ENCODE data around the gene SLC51B.

Gene SLC51B

DNA sequence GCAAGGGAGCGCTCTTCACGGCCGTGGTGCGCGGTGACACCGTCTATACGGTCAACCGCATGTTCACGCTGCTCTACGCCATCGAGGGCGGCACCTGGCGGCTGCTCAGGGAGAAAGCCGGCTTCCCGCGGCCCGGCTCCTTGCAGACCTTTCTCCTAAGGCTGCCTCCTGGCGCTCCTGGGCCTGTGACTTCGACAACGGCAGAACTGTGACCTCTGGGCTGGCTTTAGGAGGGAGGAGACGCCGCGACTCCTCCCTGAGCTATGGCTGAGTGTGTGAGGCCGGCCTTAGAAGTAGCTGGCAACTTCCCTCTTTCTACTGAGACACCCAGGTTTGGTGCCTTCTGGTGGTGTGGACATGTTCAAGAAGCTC lies 32.8 kb downstream of the SLC51B start:
- Mint-ChIP-seq H3K4me3 (no peak overlapping the region), H3K27me3 (peaks cover 44% of the 10 kb centered on the region)

DNA sequence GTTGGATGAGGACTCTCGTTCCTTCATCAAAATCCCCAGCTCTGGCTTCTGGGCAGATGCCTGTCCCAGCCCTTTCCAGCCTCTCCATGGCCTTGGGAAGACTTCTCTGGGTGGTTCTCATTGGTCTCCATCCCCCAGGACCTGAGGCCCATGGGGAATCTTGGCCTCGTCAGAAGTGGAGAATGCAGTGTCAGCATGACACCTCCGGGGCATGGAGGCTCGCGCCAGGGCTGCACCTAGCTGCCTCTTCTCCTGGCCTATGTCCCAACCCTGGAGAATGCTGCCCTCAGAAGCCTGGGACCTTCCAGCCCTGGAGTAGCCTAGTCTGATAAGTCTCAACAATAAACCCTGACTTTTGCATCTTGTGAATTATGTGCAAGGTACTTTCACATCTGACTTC lies 34.4 kb downstream of the SLC51B start:
- no peaks in the 10 kb centered on the region for H3K36me3 Mint-ChIP-seq (ENCODE audit: low read depth)
- no peak for DNase-seq
- H3K27me3 Mint-ChIP-seq = peaks cover 49% of the 10 kb centered on the region
- H3K27ac Mint-ChIP-seq = no peak overlapping the region
- peaks cover 19% of the 10 kb centered on the region for H3K4me1 Mint-ChIP-seq (ENCODE audit: low read depth)
- no peak overlapping the region for H3K4me3 Mint-ChIP-seq
- no peaks in the 10 kb centered on the region for H3K9me3 Mint-ChIP-seq

More for the DNA sequence above, 32.8 kb downstream of the SLC51B start:
- Mint-ChIP-seq H3K9me3 (no peaks in the 10 kb centered on the region), H3K4me1 (ENCODE audit: low read depth) (peaks cover 18% of the 10 kb centered on the region), H3K36me3 (ENCODE audit: low read depth) (no peaks in the 10 kb centered on the region), H3K27ac (no peak overlapping the region)
- DNase-seq = peak; percentile 72

DNA sequence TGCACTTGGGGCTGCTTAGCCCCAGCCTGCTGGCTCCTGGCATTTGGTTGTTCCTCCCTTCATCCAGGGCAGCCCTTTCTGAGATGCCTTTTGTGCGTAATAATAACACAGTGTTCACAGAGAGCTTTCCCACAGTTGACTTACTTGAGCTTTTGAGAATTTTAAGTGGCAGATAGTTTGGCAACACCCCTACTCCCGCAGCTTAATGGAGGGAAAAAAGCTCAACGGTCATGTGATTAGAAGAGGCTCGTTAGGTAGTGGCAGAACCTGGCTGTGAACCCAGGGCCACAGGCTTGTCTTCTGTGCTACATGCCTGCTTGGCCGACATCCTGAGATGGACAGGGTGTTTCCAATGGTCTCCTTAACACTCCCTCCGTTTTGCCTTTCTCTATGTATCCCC lies 36.1 kb downstream of the SLC51B start:
- no peak overlapping the region for H3K4me3 Mint-ChIP-seq
- H3K9me3 Mint-ChIP-seq = no peaks in the 10 kb centered on the region
- no peak for DNase-seq
- H3K36me3 Mint-ChIP-seq (ENCODE audit: low read depth) = no peaks in the 10 kb centered on the region
- peaks cover 48% of the 10 kb centered on the region for H3K27me3 Mint-ChIP-seq
- H3K4me1 Mint-ChIP-seq (ENCODE audit: low read depth) = peaks cover 19% of the 10 kb centered on the region
- H3K27ac Mint-ChIP-seq = no peak overlapping the region

DNA sequence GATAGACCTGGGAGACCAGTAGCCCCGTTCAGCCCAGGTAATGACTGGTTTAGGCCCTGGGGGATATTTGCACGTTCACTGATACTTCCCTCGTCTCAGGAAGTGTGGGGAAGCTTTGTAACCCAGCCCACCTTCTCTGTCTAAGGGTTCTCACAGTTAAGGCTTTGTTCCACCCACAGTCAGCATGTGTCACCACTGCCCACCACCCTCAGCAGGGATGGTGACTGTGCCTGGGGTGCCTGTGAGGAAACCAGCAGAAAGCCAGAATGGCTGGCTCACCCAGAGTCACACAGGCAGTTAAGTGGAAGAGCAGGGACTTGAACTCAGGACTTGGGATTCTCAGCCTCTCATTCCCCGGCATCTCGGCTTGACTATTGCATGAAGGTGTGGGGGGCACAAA lies 36.6 kb downstream of the SLC51B start:
- Mint-ChIP-seq H3K36me3 (ENCODE audit: low read depth) (no peaks in the 10 kb centered on the region), H3K4me1 (ENCODE audit: low read depth) (peaks cover 19% of the 10 kb centered on the region), H3K27ac (no peak overlapping the region), H3K4me3 (no peak overlapping the region), H3K9me3 (no peaks in the 10 kb centered on the region), H3K27me3 (peaks cover 44% of the 10 kb centered on the region)
- no peak for DNase-seq

DNA sequence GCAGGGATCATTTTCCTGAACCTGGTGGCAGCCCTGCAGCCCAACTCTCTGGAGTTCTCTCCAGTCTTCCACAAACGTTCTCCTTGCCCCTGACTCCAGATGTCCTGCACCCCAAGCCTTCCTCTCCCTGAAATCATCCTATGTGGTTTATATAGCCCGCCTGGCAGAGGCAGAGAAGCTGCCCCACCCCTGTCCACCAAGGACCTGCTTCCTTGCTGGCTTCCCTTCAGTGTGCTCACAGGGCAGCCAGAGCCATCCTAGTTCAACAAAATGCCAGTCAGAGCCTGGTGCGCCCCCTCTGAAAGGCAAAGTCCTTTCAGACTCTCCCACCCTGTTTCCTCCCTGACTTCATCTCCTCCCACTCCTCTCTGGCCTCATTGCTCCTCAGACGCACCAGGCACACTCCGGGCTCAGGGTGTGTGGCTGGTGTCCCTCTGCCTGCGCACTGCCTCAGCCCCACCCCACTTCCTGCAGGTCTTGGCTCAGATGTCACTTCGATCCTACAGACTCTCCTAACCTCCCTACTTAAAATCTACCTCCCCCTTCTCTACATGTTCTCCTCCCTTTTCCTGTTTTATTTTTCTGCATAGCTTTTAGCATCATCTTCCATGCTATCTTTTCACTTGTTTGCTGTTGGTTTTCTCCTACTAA lies 37.2 kb downstream of the SLC51B start:
- H3K27me3 Mint-ChIP-seq = peaks cover 44% of the 10 kb centered on the region
- H3K4me3 Mint-ChIP-seq = no peak overlapping the region
- peaks cover 19% of the 10 kb centered on the region for H3K4me1 Mint-ChIP-seq (ENCODE audit: low read depth)
- no peaks in the 10 kb centered on the region for H3K36me3 Mint-ChIP-seq (ENCODE audit: low read depth)
- no peak for DNase-seq
- no peaks in the 10 kb centered on the region for H3K9me3 Mint-ChIP-seq
- H3K27ac Mint-ChIP-seq = peak overlapping the region; percentile 57

DNA sequence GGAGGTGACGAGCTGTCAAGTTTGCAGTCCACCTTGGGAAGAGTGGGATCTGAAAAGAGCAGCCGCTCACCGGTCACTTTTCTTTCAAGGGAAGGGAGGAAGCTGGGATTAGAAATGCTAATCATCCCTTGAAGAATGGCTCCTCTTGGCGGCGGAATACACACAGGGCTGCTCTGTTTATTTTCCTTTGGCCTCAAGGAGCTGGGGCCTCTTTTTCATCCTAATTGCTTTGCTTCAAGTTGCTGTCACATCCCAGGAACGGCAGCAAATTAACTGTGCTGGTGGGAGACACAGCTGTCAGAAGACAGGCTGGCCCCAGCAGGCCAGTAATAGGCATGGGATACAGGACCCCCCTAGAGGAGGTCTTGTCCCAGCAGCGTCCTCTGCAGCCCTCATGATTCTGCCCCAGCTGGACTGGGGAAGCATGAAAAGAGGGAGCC lies 38.1 kb downstream of the SLC51B start:
- Mint-ChIP-seq H3K4me3 (no peak overlapping the region), H3K9me3 (no peaks in the 10 kb centered on the region)

DNA sequence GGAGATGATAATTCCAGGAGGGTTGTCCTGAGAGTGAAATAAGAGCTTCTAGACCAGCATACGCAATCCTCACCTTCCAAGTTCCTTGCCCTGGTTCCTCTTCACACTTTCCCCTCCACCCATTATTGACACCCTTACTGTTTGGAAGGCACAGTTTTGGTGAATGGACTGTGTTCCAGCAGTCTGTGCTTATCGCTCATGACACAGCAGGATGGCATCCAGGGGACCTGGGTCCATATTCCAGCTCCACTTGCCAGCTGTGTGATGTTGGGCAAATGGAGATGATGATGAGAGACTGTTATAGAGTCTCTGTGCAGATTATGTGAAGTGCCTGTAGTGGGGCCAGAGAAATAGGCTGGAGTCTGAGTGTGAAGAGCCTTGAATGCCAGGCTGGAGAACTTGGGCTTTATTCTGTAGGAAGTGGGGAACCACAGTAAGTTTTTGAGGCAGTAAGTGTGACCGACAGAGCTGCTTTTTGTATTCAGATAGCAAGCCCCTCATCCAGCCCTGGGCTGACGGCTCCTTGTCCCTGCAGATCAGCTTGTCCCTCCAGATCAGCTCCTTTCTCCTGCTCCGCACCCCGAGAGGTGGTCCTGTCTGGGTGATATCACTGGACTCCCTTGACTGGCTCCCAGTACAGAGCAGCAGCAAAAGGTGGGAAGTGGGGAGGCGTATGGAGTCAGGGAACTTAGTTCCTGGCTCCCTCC lies 39.5 kb downstream of the SLC51B start:
- H3K9me3 Mint-ChIP-seq = no peaks in the 10 kb centered on the region
- DNase-seq = no peak
- no peak overlapping the region for H3K27ac Mint-ChIP-seq
- no peak overlapping the region for H3K4me3 Mint-ChIP-seq
- H3K4me1 Mint-ChIP-seq (ENCODE audit: low read depth) = peaks cover 16% of the 10 kb centered on the region
- H3K36me3 Mint-ChIP-seq (ENCODE audit: low read depth) = no peaks in the 10 kb centered on the region
- H3K27me3 Mint-ChIP-seq = peaks cover 24% of the 10 kb centered on the region

More for the DNA sequence above, 38.1 kb downstream of the SLC51B start:
- H3K27ac Mint-ChIP-seq = no peak overlapping the region
- H3K27me3 Mint-ChIP-seq = peaks cover 36% of the 10 kb centered on the region
- peaks cover 16% of the 10 kb centered on the region for H3K4me1 Mint-ChIP-seq (ENCODE audit: low read depth)
- no peaks in the 10 kb centered on the region for H3K36me3 Mint-ChIP-seq (ENCODE audit: low read depth)
- no peak for DNase-seq

DNA sequence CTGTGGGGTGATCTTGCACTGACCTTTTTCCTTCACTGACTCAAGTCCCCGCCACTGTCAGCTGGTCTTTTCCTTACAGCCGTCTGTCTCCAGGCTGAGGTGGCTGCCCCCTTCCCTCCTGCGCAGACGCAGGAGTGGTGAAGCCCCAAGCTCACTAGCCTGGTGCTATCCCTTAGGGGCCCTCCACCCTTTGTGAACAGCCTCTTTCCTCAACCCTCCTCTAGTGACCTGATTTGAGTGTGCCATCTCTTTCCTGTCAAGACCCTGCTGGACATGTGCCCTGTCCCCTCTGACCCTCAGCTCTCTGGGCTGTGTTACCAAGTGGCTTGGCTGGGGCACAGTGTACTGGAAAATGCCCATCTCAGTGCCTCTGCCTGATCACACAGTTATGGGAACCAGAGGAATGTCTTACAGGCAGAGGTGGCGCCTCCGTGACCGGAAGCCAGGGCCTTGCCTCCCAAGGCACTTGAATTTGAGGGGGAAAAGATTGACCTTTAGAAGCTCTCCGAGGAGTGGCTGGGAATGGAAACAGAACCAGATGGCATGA lies 40.1 kb downstream of the SLC51B start:
- DNase-seq = no peak
- no peak overlapping the region for H3K4me3 Mint-ChIP-seq
- peaks cover 16% of the 10 kb centered on the region for H3K4me1 Mint-ChIP-seq (ENCODE audit: low read depth)
- H3K27me3 Mint-ChIP-seq = peaks cover 21% of the 10 kb centered on the region
- no peaks in the 10 kb centered on the region for H3K36me3 Mint-ChIP-seq (ENCODE audit: low read depth)
- H3K9me3 Mint-ChIP-seq = no peaks in the 10 kb centered on the region
- H3K27ac Mint-ChIP-seq = no peak overlapping the region

DNA sequence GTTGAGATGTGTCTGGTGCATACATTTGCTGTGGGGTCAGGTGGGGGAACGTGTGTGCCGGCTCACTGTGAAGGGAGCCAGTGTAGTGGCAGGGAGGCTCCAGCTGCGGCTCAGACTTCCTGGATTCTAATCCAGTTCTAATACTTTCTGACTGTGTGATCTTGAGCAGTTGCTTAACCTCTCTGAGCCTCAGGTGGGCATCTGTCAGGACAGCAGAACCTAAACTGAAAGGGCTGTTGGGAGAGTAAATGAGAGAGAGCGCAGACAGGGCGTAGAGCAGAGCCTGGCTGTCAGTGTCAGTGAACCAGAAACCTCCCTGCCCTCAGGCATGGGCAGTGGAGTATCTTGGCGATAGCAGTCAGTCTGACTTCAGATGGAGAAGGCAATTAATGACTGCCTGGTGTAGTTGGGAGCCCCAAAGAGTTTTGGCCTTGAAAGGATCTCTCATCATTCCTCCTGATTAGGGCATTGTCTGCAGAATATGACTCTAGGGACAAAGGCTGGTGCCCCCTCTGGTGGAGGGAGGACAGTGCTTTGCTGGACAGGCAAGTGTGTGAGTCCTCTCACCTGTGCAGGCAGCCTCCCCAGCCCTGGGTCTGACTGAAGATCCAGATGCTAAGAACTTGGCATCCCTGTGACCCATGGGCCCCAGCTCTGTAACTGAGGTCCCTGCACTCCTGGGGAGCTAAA lies 40.9 kb downstream of the SLC51B start:
- Mint-ChIP-seq H3K4me1 (ENCODE audit: low read depth) (peaks cover 16% of the 10 kb centered on the region), H3K36me3 (ENCODE audit: low read depth) (no peaks in the 10 kb centered on the region), H3K4me3 (no peak overlapping the region), H3K27me3 (peaks cover 19% of the 10 kb centered on the region), H3K9me3 (no peaks in the 10 kb centered on the region), H3K27ac (peak overlapping the region; percentile 22)
- DNase-seq = no peak

DNA sequence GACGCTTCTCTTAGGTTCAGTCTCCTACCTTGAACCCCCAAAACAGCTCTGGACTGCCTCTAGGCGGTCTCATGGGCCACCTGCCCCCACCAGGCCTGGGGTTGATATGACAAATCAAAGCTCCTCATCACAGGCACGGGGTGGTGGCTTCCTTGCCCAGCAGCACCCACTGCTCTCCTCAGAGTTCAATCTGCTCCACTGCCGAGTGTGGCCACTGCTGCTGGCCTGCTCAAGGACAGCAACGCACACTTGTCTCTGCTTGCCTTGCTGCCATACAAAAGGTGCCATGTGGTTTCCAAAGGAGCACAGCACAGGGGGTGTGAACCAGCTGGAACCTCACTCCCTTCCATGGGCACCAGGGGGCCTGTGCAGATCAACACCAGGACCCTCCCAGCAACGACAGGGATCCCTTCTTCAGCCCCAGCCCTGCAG lies 41.5 kb downstream of the SLC51B start:
- Mint-ChIP-seq H3K27ac (no peak overlapping the region), H3K36me3 (ENCODE audit: low read depth) (peaks cover 2% of the 10 kb centered on the region), H3K27me3 (peaks cover 19% of the 10 kb centered on the region), H3K9me3 (no peaks in the 10 kb centered on the region), H3K4me1 (ENCODE audit: low read depth) (peaks cover 13% of the 10 kb centered on the region), H3K4me3 (no peak overlapping the region)
- DNase-seq = no peak

DNA sequence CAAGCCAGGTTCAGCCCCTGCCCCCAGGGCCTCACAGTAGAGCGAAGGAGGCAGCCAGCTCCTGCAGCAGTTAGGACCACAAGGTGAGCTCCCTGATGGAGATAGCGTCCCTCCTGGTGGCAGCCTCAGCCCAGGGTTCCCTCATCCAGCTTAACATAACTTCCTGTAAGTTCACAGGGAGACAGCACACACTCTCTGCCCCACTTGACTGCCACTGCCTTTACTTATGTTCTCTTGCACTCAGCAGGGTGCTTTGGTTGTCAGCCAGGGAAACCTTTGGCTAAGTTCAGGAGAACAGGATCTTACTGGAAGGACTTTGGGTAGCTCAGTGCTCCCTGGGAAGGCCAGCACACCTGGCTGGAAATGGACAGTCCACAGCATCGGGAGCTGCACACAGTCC lies 42.2 kb downstream of the SLC51B start:
- Mint-ChIP-seq H3K4me1 (ENCODE audit: low read depth) (peaks cover 6% of the 10 kb centered on the region), H3K27me3 (peaks cover 15% of the 10 kb centered on the region), H3K36me3 (ENCODE audit: low read depth) (peaks cover 2% of the 10 kb centered on the region), H3K27ac (no peak overlapping the region), H3K9me3 (no peaks in the 10 kb centered on the region), H3K4me3 (no peak overlapping the region)
- no peak for DNase-seq

DNA sequence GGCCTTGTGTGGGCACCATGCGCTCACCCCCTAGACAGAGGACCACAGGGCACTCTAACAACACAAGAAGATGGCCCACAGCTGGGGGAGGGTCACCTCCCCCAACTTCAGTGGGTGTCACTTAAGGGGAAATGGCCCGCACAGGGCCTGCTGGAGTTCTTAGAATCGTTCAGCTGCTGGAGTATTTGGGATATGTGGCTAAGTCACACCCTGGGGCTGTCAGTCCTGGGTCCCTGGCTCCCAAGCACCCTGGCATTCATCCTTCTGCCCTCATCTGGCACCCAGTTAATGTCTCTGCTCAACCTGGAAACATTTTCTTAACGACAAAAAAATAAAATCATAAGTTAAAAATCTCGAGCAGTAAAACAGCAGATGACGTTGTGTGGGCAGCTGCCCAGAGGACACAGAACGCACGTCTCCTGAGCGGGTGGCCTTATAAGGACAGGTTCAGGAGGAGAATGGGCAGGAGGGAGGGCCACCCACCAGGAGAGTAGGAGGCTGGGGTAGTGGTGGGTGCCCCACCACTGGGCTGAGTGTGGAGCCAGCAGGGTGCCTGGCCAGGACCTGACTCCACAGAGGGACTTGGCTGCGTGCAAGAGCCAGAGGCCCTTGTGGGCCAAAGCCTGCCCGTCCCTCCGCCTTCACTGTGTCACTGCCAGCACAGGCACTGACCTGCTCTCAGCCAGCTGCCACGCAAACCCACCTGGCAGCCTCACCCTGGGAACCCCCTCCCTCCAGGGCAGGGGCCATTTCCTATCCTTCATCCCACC lies 42.9 kb downstream of the SLC51B start:
- DNase-seq = no peak
- Mint-ChIP-seq H3K9me3 (no peaks in the 10 kb centered on the region), H3K27me3 (peaks cover 8% of the 10 kb centered on the region), H3K4me3 (no peak overlapping the region), H3K4me1 (ENCODE audit: low read depth) (no peaks in the 10 kb centered on the region), H3K27ac (no peak overlapping the region), H3K36me3 (ENCODE audit: low read depth) (peaks cover 2% of the 10 kb centered on the region)

DNA sequence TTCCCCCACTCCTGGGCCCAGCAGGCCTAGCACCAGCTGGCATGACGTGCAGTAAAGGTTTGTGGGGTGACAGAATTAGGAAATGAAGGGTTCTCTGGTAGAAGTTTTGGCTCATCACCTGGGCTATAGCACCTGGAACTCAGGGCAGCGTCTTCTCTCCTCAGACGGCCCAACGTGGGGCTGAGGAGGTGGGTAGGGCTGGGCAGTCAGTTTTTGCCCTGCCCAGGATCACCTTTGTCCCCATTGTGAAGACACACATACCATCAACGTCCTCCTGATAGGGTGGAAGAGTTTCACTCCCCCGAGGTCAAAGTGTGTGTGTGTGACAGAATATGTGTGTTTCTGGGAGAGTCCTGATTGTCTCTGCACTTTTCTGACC lies 43.4 kb downstream of the SLC51B start:
- H3K36me3 Mint-ChIP-seq (ENCODE audit: low read depth) = peaks cover 5% of the 10 kb centered on the region
- peaks cover 8% of the 10 kb centered on the region for H3K27me3 Mint-ChIP-seq
- no peaks in the 10 kb centered on the region for H3K9me3 Mint-ChIP-seq
- no peaks in the 10 kb centered on the region for H3K4me1 Mint-ChIP-seq (ENCODE audit: low read depth)
- H3K4me3 Mint-ChIP-seq = no peak overlapping the region
- DNase-seq = no peak
- H3K27ac Mint-ChIP-seq = no peak overlapping the region

DNA sequence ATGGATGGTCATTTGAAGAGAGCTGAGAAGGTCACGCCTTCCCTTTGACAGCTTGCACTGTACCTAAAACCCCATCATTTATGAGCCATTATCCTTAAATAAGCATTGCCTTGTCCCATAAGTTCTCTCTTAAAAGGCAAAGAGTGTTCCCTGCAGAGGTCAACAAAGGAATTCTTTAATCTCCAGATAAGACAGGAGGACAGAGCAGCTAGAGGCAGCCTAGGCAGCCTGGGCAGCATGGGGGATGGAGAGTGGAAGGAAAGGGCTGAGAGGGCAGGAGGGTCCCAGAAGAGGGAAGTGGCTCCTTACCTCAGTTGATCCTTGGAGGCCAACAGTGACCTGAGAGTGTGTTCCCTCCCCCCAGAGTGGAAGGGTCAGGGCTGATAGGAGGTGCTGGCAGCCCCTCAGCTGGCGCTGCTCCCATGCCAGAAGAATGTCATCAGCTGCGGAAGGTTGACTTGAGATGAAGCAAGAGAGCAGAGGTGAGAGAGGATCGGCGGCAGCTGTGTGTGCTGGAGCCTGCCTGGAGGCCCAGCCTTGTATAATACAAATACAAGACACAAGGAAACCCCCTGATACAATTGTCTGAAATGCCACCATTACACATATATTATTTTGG lies 44.1 kb downstream of the SLC51B start:
- no peaks in the 10 kb centered on the region for H3K9me3 Mint-ChIP-seq
- no peak overlapping the region for H3K4me3 Mint-ChIP-seq
- no peak for DNase-seq
- peaks cover 4% of the 10 kb centered on the region for H3K27me3 Mint-ChIP-seq
- H3K4me1 Mint-ChIP-seq (ENCODE audit: low read depth) = no peaks in the 10 kb centered on the region
- H3K36me3 Mint-ChIP-seq (ENCODE audit: low read depth) = peaks cover 9% of the 10 kb centered on the region
- H3K27ac Mint-ChIP-seq = no peak overlapping the region

Measured in activated T-cell treated with anti-CD3 and anti-CD28 coated beads, Interleukin-2, amount 50 U/mL, for 24 hours (primary cell).